OCI-M2 (cell line): Measurements from ENCODE around the gene PLEKHB1.
A peak's percentile ranks its signal among the peaks of the same experiment; 100 is the strongest.

Source experiments
- DNase-seq: peaks from one replicate; lab custom pipeline; 2025; ENCODE audit not compliant: unreplicated experiment; lab: John Stamatoyannopoulos, UW

The PLEKHB1 gene, protein sequence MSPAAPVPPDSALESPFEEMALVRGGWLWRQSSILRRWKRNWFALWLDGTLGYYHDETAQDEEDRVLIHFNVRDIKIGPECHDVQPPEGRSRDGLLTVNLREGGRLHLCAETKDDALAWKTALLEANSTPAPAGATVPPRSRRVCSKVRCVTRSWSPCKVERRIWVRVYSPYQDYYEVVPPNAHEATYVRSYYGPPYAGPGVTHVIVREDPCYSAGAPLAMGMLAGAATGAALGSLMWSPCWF

DNA sequence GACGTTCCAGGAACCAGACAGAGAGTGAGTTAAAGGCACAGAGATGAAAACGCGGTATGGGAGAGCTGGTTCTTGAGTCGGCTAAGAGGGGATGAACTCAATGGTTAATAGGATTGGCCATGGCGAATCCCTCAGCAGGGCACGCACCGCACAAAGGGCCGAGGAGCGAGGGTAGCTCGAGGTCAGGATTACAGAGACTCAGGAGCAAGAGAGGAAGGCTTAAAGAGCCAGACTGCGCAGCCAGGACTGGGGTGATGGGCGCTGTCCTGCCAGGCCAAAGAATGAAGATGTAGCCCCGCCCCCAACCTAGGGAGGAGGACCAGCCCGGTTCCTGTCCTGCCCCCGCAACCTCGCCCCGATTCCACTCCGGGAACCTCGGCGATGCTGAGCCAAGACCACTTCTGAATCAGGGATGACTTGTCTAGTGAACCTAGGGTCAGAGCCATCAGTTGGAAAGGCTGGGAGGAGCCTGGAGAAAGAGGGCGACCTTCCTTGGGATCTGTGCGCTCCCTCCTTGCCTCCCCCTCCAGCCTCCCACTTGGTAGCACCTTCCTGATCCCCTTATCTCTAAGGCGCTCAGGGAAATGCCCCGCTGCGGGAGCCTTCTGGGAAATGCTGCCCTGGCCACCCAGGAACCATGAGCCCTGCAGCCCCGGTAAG, at the start of gene PLEKHB1:
TSS of gene PLEKHB1 (plus strand) at position 610 of the 660 bp plus-strand sequence. CDS start at position 638, 28 bp downstream.
- no peak for DNase-seq

DNA sequence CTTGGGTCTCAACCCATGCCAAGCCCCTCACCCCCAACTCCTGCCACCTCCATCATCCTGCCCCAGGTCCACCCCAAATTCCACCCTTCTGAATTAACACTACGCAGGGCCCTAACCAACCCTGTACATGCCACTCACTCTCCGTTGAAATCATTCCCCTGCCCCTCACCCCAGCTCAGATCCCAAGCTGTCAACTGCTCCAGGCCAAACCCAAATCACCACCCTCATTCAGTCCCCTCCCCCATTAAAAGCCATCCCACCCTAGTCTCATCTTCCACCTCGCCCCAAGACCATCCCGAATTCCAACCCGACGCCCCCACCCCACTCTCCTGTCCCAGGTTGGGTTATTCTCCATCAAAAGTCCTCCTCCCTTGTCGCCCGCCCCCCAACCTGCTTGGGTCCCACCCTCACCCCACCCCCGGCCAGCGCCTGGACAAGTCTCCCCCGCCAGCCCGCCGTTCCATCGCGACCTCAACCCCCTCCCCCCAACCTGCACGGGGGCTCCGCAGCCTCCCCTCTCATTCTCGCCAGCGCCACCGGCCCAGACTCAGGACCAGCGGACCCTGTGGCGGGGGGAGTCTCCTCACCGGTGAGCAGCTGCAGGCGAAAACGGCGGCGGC, 48.9 kb upstream of the PLEKHB1 start:
- no peak for DNase-seq

DNA sequence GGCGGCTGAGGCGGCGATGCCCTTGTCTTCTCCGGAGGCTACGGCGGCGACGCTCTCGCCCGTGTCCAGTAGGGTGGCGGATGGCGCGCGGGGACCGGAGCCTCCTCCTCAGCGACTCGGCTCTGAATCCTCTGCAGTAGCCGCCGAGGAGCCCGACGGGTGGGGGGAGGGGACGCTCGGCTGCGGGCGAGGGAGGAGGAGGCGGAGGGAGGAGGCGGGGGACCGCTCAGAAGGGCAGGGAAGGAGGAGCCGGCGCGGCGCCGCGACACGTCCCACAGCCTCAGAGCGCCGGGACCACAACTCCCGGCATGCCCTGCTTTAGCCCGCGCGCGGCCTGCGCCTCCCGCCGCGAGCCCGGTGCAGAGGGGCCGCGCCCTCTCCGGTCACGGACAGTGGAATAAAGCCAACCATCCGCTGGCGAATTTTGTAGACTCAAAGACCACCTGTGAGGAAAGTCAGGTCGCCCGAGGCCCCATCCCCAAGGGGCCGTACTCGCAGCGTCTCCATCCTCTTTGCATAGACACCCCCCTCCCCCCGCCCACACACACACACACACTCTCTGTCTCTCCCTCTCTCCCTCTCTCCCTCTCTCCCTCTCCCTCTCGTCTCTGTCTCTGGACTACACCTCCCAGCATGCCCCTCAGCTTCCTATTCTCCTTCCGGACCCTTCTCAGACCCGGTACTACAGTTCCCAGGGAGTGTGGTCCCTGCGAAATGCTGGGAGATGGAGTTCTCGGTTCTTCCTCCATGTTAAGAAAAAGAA, 48.2 kb upstream of the PLEKHB1 start, which contains the start of gene FAM168A:
TSS of gene FAM168A (minus strand) at position 157 of the 763 bp plus-strand sequence. CDS start 129,638 bp downstream, outside the sequence.
- peak; percentile 77 for DNase-seq

DNA sequence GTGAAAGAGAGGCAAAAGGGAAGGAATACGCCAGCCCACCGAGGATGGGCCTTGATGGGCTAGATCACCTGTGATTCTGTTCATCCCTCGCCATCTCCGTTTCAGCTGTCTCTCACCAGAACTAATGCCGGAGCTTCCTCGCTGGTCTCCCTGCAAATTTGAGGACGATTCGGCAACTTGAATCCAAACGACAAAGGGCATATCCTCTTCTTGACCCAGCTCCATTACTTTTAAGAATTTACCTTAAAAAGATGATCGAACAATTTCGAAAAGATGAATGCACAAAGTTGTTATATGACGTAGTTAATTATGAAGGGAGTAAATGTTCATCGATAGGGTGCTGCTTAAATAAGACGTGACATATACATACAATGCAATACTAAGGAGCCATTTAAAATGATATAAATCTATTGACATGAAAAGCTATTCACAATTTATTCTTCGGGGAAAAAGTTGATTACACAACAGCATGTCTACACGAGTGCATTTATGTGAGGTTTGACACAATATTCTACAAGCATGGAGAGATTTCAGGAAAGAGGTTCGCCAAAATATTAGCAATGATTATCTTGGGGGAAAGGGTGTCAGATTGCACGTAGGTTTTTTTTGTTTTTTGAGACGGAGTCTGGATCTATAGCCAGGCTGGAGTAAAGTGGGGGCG, 47.5 kb upstream of the PLEKHB1 start:
- no peak for DNase-seq

DNA sequence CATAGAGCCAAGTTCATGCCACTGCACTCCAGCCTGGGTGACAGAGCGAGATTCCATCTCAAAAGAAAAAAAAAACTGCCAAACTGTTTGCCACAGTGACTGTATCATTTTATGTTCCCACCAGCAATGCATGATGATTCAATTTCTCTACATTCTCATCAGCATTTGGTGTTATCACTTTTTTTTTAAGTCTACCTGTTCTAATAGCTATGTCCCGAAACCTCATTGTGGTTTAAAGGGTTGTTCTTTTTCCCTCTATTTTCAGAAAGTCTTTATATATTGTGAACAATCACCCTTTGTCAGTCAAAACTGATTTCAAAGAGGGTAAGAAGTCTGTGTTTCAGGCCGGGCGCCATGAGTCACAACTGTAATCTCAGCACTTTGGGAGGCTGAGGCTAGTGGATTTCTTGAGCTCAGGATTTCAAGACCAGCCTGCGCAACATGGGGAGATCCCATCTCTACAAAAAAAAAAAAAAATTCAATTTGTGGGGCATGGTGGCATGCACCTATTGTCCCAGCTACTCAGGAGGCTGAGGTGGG, 33.7 kb upstream of the PLEKHB1 start:
- DNase-seq = no peak

DNA sequence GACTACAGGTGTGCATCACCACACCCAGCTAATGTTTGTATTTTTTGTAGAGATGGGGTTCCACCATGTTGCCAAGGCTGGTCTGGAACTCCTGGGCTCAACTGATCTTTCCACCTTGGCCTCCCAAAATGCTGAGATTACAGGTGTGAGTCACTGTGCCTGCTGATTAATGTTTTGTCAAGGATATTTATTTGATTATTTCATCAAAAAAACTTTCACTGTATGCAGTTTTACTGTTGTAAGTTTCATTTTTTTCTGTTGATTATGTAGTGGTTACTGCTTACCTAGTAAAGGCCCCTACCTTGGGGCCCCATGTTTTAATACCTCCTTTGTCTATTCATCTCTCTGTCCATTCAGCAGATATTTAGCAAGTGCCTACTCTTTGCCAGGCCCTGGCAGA, 31.8 kb upstream of the PLEKHB1 start:
- no peak for DNase-seq

DNA sequence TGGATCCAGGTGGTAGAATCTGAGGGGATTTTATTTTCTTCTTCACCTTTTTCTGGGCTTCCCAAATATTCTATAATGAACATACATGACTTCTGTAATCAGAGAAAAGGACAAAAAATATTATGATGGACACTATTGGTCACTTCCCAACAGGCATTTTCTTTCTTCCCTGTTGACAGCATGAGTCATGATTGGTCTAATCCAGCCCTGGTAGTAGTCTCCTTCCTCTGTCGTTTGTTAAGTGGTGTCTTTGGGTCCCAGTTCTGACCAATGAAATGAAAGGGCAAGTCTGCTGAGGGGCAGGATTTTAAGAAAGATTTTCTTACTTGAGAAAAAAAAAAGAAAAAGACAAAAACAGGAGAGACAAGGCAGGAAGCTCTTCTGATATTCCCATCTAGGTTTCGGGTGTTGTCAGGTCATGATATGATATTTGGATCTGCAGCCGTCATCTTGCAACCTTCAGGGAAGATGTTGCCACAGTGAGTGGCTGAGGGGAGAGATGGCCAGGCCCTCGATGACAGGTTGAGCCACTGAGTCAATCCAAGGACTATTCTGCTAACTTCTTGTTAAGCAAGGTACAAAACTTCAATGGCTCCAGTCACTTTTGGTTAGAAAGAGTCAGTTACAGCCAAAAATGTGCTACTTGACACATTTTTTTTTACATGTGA, 23.3 kb upstream of the PLEKHB1 start:
- no peak for DNase-seq

DNA sequence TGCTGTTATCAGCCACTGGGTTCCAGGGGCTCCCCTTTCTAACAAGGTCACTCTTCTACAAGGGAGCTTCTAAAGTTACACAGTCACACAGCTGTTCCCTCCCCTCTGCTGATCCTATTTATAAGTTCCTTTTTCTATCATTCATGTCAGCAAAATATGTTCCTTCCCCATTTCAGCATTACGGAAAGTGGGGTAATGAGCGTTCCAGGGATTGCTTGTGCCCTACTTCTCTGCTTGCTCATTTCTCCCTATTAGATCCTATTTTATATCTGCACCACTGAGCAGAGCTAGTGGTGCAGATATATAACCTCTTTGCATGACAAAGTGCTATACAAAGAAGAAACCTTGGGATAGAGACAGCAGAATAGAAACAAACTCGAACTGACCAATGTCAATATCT, 22.7 kb upstream of the PLEKHB1 start:
- DNase-seq = peak; percentile 15

DNA sequence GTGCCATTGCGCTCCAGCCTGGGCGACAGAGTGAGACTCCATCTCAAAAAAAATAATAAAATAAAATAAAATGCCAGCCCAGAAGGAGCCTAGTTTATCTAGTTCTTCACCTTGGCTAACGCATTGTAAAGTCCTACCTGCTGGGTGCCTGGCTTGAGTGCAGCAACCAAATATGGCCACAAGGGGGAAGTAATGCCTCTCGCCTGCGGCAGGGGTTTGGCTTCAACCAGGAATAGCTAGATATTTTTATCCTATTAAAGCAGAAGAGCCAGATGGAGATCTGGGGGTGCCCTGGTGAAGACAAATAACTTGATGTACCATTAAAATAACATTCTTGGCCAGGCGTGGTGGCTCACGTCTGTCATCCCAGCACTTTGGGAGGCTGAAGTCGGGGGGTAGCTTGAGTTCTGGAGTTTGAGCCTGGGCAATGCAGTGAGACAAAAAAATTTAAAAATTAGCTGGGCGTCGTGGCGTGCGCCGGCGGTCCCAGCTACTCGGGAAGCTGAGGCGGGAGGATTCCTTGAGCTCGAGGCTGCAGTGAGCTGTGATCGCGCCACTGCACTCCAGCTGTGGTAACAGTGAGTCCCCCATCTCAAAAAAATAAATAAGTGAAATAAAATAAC, 20.6 kb upstream of the PLEKHB1 start:
- DNase-seq = peak; percentile 2

DNA sequence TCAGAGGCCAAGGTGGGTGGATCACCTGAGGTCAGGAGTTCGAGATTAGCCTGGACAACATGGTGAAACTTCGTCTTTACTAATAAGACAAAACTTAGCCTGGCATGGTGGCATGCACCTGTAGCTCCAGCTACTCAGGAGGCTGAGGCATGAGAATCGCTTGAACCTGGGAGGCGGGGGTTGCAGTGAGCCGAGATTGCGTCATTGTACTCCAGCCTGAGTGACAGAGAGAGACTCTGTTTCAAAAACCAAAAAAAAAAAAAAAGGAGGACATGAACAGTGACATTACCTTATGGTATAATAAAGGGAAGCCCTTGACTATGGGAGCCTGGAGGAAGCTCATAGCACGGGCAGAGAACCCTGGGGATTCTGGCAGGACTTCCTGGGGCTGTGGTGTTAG, 16.5 kb upstream of the PLEKHB1 start:
- no peak for DNase-seq

DNA sequence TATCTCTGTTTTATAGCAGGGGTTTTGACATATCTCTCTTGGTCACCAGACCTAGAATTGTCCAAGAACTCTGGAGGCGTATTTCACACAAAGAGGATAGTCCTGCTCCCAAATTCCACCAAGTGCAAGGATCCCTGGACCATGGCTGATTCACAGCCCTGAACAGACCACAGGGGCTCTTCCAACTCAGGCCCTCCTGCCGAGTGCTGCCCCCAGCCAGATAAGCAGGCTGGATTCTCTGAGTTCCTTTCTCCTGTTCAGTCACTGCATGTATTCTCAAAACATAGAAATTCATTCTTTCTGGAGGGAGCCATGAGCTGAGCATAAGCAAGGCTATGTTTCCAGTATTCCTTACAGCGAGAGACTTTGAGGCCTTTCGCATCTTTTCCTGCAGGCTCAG, 13.4 kb upstream of the PLEKHB1 start:
- DNase-seq = no peak

DNA sequence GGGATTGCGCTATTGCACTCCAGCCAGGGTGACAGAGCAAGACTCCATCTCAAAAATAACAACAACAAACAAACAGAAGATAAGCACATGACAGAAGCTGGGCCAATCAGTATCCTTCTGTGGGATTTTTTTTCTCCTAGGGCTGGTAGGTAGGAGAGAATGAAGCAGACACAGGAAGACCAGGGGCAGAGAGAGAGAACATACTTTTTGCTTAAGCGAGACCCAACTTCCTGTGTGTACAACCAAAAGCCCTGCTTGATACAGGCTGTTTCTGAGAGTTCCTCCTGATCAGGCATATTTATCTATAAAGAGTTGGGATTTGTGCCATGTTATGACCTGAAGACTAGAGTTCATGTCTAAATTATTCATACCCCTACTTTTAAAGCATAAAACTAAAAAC, 12.4 kb upstream of the PLEKHB1 start:
- DNase-seq = no peak

DNA sequence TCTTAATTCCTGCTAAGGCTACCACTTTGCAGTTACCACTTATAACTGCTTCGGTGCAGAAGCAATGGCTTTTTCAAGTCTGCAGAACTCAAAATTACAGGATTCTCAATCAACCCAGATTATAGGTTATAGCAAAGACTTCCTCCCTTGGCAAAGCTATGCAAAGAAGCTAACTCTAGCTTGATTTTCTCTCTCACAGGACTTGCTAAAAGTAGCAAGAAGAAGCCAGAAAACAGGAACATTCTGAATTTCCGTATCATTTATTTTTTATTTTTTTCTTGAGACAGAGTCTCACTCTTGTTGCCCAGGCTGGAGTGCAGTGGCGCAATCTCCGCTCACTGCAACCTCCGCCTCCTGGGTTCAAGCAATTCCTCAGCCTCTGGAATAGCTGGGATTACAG, 10.7 kb upstream of the PLEKHB1 start:
- DNase-seq = no peak

DNA sequence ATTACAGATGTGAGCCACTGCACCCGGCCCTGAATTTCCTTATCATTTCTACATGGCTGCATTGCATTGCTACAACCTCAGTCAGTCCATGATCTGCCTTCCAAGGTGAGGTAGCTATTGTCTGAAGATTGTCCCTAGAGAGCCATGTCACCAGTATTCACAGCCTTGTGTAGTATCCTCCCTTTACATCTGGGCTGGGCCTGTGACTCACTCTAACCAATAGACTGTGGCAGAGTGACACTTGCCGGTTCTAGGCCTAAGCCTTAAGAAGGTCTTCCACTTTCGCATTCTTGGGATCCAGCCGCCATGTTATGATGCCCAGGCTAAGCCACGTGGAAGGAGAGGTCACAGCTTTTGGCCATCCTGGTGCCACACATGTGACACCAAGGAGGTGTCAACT, 10.1 kb upstream of the PLEKHB1 start:
- no peak for DNase-seq

DNA sequence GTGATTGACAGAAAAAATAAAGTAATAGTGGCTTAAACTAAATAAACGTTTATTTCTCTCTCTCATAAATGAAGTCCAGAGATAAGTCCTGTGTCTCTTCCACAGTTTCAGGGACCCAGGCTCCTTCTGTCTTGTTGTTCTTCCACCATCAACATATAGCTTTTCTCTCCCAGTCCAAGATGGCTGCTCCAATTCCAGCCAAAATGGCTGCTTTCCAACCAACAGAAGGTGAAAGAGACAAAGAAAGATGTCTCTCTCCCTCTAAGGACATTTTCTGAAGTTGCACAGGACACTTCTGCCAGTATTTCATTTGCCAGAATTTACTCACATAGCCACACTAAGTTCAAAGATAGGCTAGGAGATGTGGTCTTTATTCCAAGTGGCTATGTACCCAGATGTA, 9.4 kb upstream of the PLEKHB1 start:
- no peak for DNase-seq

DNA sequence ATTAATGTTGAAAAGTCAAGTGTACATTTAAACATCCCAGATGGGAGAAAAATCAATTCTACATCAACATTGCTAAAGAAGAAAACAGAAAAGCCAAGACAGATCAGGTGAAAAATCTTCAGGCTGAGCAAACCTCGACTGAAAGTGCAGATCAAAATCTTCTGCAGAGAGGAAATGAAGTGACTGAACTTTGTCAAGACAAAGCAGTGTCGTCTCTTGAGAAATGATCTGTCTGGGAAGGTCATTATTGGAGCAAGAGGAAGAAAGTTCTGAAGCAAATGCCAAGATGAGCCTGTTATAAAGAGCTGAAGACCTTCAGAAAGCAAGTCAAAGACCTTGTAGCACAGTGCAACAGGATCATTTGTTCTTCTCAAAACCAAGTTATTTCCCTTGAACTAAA, 5.8 kb upstream of the PLEKHB1 start:
- no peak for DNase-seq

DNA sequence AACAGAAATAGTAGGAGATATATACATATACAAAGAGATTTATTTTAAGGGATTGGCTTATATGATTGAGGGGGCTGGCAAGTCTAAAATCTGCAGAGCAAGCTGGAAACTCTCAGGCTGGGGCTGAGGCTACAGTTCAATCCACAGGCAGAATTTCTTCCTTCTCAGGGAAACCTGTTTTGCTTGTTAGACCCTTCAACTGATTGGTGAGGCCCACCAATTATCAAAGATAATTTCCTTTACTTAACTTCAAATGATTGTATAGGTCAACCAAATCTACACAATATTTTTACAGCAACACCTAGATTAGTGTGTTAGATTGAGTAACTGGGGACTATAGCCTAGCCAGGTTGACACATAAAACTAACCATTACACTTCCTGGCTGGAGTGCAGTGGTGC, 4.7 kb upstream of the PLEKHB1 start:
- DNase-seq = no peak

DNA sequence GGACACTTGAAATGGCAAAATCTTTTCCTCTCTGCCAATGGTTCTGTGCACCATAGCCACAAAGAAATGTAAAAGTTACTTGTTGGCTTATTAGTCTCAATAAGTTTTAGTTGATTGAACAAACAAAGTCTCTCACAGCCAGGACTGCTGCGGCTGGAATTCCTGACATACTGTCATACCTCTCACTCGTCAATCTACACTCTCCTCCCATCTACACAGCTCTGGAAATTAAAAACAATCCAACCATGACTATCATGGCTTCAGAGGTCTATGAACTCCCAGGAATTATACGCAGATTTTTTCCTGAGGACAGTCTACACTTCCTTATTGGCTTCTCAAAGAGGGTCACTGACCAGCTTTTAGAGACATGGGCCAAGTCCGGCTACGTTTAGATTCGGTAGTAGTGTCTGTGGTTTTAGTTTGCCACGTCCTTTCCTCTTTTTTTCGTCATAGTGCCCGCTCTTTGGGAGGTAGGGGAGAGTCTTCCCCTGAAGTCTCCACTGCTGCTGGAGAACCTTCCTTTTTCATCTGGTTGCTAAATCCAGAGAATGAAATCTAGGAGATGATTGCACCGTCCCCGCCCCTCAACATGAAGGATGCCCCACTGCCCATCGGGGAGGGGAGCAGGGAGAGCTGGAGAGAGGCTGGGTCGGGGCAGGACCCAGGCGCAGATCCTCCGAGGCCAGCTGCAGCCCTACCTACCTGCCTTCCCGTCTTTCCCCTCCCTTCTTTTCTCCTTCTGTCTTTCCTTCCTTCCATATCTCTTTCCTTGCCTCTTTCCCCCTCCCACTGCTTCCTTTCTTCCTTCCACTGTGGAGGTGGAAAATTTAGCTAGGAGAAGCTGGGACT, 1.0 kb upstream of the PLEKHB1 start:
- no peak for DNase-seq
